ENCODE data around the gene SBNO2. TPM values are rescaled to one million over a fixed set of nuclear protein-coding genes. Genes with fewer than 3 reads are reported as not detected.

SBNO2 gene
- total and polyA plus RNA-seq, 4 donors: 2.2 to 25.0 (median 15.0) TPM

DNA sequence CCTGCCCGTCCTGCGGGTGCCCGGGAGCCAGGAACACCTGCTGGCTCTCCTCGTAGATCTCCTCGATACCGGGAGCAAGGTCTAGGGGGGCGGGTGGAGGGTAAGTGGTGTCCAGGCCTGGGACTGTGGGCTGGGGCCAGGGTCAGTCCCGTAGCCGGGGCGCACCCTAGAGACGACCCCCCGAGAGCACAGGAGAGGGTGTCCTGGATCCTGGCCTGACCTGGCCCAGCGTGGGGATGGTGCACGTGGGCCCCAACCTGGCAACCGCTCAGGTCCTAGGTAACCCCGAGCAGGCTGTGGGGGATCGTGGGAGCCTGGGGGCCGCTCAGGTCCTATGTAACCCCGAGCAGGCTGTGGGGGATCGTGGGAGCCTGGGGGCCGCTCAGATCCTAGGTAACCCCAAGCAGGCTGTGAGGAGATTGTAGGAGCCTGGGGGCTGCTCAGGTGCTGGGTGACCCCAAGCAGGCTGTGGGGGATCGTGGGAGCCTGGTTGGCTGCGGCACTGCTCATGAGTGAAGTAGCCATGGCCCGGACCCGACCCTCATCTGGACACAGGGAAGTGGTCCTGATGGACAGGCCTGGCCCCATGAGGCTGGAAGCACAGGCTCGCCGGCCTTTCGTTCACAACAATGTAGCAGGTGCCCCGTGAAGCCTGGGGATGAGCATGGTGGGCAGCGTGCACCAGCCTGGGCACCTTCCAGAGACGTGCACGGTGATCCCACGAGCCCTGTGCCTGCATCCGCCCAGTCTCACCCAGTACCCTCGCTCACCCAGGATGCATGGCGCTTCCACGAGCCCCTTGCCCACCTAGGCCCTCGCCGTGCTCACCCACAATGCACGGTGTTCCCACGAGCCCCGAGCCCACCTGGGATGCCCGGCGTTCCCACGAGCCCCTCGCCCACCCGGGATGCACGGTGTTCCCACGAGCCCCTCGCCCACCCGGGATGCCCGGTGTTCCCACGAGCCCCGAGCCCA is 64.1 kb downstream of the SBNO2 start:
- no peak for DNase-seq (ENCODE audit: low spot score)
- H3K4me3 ChIP-seq (ENCODE audit: low read depth in 1 of 3, low read length in 3 of 3): no peak overlapping the region
- WGBS: 94% methylated on average over 54 of the region's 54 CpGs
- H3K27me3 ChIP-seq (ENCODE audit: control insufficient read depth in 4 of 4, insufficient read depth in 4 of 4, low read length in 3 of 4): no peaks in the 10 kb centered on the region
- peaks cover 8 to 30% (median 26%) of the 10 kb centered on the region in 4 donors for H3K4me1 ChIP-seq (ENCODE audit: control insufficient read depth in 4 of 4, insufficient read depth in 4 of 4, low read length in 3 of 4)
- TF ChIP-seq JUND (IDR thresholded peaks at IDR 0.05): no peak
- TF ChIP-seq, protein P1, sequence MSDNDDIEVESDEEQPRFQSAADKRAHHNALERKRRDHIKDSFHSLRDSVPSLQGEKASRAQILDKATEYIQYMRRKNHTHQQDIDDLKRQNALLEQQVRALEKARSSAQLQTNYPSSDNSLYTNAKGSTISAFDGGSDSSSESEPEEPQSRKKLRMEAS (IDR thresholded peaks at IDR 0.05): no peak
- no peak for TF ChIP-seq SP1 (IDR thresholded peaks at IDR 0.05)
- no peak for TF ChIP-seq FOXA1 (IDR thresholded peaks at IDR 0.05)
- TF ChIP-seq HNF4G (IDR thresholded peaks at IDR 0.05): no peak
- TF ChIP-seq, protein P2, sequence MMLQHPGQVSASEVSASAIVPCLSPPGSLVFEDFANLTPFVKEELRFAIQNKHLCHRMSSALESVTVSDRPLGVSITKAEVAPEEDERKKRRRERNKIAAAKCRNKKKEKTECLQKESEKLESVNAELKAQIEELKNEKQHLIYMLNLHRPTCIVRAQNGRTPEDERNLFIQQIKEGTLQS (IDR thresholded peaks at IDR 0.05): no peak
- TF ChIP-seq HNF4A (conservative IDR thresholded peaks at IDR 0.05): no peak
- TF ChIP-seq, protein P3, sequence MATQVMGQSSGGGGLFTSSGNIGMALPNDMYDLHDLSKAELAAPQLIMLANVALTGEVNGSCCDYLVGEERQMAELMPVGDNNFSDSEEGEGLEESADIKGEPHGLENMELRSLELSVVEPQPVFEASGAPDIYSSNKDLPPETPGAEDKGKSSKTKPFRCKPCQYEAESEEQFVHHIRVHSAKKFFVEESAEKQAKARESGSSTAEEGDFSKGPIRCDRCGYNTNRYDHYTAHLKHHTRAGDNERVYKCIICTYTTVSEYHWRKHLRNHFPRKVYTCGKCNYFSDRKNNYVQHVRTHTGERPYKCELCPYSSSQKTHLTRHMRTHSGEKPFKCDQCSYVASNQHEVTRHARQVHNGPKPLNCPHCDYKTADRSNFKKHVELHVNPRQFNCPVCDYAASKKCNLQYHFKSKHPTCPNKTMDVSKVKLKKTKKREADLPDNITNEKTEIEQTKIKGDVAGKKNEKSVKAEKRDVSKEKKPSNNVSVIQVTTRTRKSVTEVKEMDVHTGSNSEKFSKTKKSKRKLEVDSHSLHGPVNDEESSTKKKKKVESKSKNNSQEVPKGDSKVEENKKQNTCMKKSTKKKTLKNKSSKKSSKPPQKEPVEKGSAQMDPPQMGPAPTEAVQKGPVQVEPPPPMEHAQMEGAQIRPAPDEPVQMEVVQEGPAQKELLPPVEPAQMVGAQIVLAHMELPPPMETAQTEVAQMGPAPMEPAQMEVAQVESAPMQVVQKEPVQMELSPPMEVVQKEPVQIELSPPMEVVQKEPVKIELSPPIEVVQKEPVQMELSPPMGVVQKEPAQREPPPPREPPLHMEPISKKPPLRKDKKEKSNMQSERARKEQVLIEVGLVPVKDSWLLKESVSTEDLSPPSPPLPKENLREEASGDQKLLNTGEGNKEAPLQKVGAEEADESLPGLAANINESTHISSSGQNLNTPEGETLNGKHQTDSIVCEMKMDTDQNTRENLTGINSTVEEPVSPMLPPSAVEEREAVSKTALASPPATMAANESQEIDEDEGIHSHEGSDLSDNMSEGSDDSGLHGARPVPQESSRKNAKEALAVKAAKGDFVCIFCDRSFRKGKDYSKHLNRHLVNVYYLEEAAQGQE (IDR thresholded peaks at IDR 0.05): no peak
- no peak for TF ChIP-seq NR2F2 (IDR thresholded peaks at IDR 0.05)
- no peak for TF ChIP-seq EGR1 (IDR thresholded peaks at IDR 0.05; ENCODE audit: low read depth in 2 of 2)
- no peak for TF ChIP-seq YY1 (IDR thresholded peaks at IDR 0.05)
- no peak overlapping the region for H3K27ac ChIP-seq (ENCODE audit: low read depth in 1 of 2, low read length in 2 of 2)
- H3K9ac ChIP-seq (ENCODE audit: low read depth in 1 of 2, low read length in 2 of 2): no peak overlapping the region
- no peaks in the 10 kb centered on the region for H3K9me3 ChIP-seq (ENCODE audit: control insufficient read depth in 4 of 4, low read length in 3 of 4)
- H3K36me3 ChIP-seq (ENCODE audit: control insufficient read depth in 4 of 4, insufficient read depth in 3 of 4, low read depth in 1 of 4, low read length in 3 of 4): peaks cover 6 to 46% (median 29%) of the 10 kb centered on the region in 4 donors

DNA sequence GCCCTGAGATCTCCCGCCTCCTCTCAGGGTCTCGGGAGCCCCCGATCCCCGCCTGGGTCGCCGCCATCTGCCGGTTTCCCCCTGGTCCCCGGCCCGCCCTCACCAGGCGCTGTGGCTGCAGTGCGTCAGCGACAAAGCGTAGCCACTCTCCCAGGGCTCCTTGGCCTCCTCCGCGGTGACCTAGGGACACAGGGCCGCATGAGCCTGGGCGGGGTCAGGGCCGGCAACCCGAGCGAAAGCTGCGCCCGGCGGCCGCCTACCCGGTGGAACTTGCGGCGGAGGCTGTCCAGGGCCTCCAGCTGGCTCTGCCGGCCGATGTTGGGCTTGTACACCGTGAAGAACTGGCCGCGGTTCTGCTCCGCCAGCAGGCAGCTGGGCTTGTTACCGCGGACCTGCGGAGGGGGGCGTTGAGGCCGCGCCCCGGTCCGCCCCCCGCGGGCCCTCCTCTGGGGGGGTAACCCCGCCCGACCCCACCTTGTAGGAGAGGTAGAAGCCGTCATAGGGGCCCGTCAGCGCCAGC is 65.0 kb downstream of the SBNO2 start:
- H3K4me3 ChIP-seq (ENCODE audit: low read depth in 1 of 3, low read length in 3 of 3): no peak overlapping the region
- no peak for DNase-seq (ENCODE audit: low spot score)
- H3K9ac ChIP-seq (ENCODE audit: low read depth in 1 of 2, low read length in 2 of 2): no peak overlapping the region
- WGBS: 92% methylated on average over 48 of the region's 48 CpGs
- H3K4me1 ChIP-seq (ENCODE audit: control insufficient read depth in 4 of 4, insufficient read depth in 4 of 4, low read length in 3 of 4): peaks cover 8 to 28% (median 24%) of the 10 kb centered on the region in 4 donors
- H3K27ac ChIP-seq (ENCODE audit: low read depth in 1 of 2, low read length in 2 of 2): no peak overlapping the region
- no peaks in the 10 kb centered on the region for H3K9me3 ChIP-seq (ENCODE audit: control insufficient read depth in 4 of 4, low read length in 3 of 4)
- peaks cover 6 to 45% (median 29%) of the 10 kb centered on the region in 4 donors for H3K36me3 ChIP-seq (ENCODE audit: control insufficient read depth in 4 of 4, insufficient read depth in 3 of 4, low read depth in 1 of 4, low read length in 3 of 4)
- no peaks in the 10 kb centered on the region for H3K27me3 ChIP-seq (ENCODE audit: control insufficient read depth in 4 of 4, insufficient read depth in 4 of 4, low read length in 3 of 4)
- TF ChIP-seq GABPA (IDR thresholded peaks at IDR 0.05 in 1 of 2, conservative IDR thresholded peaks at IDR 0.05 in 1 of 2) (no peak), SP1 (IDR thresholded peaks at IDR 0.05) (no peak), RXRA (IDR thresholded peaks at IDR 0.05) (no peak), NR2F2 (IDR thresholded peaks at IDR 0.05) (no peak), TAF1 (conservative IDR thresholded peaks at IDR 0.05) (no peak), FOXA2 (IDR thresholded peaks at IDR 0.05) (no peak), EGR1 (IDR thresholded peaks at IDR 0.05; ENCODE audit: low read depth in 2 of 2) (no peak), RAD21 (IDR thresholded peaks at IDR 0.05) (no peak), HNF4A (conservative IDR thresholded peaks at IDR 0.05) (no peak)
- TF ChIP-seq, protein P4, sequence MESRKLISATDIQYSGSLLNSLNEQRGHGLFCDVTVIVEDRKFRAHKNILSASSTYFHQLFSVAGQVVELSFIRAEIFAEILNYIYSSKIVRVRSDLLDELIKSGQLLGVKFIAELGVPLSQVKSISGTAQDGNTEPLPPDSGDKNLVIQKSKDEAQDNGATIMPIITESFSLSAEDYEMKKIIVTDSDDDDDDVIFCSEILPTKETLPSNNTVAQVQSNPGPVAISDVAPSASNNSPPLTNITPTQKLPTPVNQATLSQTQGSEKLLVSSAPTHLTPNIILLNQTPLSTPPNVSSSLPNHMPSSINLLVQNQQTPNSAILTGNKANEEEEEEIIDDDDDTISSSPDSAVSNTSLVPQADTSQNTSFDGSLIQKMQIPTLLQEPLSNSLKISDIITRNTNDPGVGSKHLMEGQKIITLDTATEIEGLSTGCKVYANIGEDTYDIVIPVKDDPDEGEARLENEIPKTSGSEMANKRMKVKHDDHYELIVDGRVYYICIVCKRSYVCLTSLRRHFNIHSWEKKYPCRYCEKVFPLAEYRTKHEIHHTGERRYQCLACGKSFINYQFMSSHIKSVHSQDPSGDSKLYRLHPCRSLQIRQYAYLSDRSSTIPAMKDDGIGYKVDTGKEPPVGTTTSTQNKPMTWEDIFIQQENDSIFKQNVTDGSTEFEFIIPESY (IDR thresholded peaks at IDR 0.05): no peak

Data from liver (tissue), 9 donors.